Pulmonary artery endothelial cell (primary cell): ENCODE data around the gene FOXF2. TPM values are rescaled to one million over a fixed set of nuclear protein-coding genes. Genes with fewer than 3 reads are reported as not detected.

Source experiments
- DNase-seq: peaks from one replicate; pipeline ENCODE4 v3.0.0-alpha.2; 2011; ENCODE audit warnings: low read depth, low spot score
- total RNA-seq: library from RNA; depleted of rRNA; stranded (reverse); fragments of >200 nt; gene quantifications from 2 replicates; pipeline ENCODE4 v1.2.3, GENCODE V29; 2014

Gene FOXF2
- total RNA-seq, 1 donor from 2014 or later, result not detected

DNA sequence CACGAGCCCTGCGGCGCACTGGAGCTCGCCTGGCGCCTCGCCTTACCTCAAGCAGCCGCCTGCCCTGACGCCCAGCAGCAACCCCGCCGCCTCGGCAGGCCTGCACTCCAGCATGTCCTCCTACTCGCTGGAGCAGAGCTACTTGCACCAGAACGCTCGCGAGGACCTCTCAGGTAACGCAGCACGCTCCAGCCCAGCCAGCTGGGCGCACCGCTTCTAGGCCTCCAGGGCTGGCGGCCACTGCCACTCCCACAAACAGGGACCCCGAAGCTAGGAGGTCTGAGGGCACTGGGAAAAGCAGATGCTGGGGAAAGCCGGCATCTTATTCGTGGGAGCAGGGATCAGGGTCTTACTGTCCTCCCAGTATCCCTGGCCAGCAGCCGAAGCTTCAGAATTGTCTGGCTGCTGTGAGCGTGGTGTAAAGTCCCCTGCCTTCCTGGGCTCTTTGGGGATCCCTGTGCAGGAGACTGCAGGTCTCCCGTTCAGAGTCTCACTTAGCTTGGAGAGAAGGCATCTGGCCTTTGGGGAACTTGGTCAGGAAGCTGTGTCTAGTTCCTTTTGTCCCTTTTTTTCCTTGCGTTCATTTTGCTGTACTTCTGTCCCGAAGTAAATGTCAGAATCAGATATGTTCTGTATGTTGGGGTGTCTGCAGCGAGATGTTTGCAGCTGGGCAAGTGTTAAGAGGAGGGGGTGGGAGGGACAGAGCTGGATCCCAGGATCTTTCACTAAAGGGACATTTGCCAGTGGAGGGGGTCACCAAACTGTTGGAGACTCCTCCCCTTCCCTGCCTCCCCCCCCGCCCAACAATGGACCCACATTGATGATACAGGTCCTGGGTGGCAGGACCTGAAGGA, 1.8 kb downstream of the FOXF2 start:
- DNase-seq, result no peak

DNA sequence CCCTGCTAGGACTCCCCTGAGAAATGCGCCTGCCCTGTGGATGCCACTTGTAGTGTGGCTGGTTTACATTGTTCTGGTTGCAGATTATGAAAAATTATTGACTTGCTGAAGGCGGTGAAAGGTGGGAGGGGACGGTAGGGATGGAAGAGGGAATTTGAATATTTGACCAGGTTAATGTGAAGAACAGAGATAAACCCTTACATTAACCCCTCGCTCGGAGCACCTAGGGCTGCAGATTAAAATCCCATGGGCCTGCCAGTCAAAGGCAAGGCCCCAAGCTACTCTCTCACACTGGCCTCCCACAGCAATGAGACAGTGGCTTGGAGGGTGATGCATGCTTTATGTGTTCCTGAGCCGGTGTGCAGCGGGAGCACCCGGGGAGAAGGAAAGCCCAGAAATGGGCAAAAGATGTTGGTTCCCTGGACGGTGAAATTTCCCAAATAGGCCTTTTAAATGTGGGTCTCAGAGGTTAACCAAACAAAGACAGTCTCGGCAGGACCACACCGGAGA, 2.5 kb downstream of the FOXF2 start:
- DNase-seq, result no peak

DNA sequence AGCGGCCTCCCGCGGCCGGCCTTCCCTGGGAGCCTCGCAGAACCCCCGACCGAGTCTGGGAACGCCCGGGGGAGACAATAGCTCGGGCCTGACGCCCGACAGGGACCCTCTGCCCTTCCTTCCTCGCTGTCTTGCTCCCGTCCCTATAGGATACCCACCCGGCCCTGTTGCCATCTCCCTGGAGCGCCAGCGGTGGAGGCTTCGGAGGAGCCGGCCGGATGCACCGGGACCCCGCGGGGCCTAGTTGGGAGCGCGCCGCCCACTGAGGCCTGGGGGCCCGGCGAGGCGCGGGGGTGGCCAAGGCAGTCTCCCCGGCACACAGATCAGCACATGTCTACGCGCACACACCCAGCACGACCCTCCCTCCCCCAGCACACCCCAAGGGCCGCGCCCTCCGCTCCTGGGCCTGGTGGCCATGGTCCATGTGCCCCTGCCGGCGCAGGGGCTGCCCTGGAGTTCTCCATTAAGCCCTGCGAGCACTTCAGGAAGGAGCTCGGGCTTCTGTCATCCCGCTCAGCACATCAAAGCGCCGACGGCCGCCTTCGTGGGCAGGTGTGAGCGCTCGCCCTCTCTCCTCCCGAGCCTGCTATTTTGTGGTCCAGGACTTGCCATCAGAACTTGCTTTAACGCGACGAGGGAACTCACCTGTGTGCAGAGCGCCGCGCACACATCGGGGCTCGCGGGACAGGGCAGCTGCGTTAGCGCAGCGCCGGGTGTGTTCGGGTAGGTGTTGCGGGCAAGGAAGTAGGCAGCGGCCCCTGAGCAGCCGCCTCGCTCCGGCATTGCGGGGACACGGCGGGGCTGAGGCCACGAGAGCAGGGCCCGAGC, 3.7 kb downstream of the FOXF2 start:
- no peak for DNase-seq

DNA sequence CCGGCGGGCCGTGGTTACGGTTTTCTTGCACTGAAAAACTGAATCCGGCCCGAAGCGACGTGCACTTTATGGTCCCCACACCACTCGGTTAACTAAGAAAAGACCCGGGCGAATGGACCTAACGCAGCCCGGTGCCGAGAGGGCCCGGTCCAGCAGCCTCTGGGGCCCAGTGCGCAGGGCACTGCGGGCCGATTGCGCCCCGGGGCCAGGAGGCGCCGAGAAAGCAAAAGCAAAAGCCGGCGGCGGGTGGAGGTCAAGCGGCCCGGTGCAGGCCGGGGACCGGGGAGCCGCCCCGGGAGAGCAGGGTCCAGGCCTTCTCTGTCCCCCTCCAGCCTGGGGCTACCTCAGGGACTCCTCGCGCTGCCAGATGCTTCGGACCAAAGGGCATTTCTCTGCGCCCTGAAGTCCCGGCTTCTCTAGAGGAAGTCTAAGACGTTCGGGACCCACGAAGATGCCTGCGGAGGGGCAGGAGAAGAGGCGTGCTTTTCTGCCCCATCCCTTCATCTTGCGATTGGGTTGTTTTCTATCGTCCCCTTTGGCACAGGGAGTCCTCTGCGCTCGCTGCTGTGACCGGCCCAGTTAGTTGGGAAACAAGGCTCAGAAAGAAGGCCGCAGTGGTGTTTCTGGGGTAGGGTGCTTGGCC, 4.4 kb downstream of the FOXF2 start:
- DNase-seq, result no peak

DNA sequence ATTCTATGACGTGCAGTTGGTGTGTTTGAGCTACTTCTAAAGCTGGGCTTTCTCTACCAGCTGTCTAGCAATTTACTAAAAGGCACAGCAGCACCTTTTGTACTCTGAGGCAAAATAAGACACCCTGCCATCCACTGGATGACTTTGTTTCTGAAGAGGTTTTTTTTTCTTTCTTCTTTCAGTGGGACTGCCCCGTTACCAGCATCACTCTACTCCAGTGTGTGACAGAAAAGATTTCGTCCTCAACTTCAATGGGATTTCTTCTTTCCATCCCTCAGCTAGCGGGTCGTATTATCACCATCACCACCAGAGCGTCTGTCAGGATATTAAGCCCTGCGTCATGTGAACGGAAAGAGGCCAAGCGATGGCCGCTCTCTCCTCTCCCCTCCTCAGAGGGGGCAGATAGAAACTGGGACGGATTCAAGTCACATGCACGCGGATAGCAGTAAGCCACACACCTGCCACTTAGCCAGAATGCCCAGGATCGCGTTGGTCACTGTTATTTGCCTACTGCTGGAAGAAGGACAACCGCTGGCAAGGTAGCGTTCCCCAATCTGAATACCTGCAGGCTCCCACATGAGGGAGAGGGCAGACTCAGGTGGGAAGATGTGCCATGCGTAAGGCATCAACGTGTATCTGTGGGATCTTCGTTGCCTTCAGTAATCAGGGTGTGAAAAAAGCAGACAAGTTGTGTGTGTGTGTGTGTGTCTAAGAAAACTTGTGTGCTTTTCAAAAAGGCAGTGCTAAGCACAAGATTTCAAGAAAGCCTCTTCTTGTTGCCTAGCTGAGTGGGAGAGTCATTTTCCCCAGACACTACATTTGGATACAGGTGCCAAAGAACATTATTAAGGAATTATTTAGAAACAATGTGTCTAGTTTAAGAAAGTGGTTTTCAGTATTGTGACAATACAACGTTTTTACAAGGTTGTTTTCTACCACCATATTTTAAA, 5.4 kb downstream of the FOXF2 start:
- DNase-seq, result no peak

DNA sequence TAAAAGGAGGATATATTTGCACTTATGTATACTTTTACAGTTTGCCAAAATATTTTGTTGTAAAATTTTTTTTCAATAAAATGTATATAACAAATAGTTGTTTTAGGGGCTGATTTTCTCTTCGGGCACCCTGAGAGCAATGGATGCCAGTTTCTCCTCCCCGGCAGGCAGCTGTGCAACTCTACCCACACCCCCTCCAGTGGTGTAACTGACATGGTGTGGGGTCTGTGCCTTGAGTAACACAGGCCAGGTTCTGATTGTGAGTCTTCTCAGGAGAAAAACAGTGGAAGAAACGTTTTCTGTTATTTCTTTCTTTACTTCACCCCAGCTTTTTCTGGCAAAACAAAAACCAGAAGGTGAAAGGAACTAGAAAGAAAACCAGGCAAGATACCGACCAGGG, 6.1 kb downstream of the FOXF2 start:
- no peak for DNase-seq

DNA sequence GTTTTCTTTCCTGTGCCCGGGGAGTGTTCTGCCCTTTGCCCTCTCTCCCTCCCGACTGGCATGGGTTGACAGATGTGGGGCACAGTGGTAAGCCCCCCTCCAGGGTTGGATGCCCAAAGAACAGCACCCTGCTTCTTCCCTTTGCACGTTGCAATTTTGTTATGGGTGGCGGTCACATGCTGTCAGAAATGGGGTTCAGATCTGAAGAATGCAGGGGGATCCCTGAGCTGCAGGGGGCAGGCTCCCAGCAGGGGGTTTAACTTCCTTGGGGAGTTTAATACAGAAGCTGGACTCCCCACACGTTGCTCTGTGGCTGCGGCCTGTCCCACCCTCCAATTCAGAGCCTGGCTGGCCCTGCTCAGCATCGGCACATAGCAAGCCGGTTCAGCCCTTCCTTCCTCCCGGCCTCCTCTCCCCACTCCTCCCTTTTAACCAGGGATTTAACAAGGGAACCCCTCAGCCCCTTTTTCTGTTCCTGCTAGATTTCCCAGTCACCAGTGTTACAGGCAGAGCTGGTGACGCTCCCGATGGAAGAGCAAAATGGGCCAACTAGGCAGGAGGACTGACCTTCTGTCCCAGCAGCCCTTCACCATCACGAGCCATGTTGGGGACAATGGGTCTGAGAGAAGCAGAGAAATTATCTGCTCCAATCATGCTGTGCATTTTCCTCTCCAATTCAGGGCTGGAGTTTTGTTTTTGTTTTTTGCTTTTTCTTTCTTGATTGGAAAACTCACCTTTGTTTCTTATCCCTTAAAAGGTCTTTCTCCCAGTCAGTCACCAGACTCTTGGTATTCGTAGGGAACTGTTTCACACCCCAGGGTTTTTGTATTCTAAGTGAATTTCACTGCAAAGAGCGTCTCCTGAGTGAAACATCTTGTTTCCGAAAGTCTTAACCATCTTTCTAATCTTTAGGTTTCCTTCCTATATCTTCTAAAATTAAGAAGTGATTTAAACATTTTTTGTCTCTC, 6.8 kb downstream of the FOXF2 start:
- DNase-seq, result no peak

DNA sequence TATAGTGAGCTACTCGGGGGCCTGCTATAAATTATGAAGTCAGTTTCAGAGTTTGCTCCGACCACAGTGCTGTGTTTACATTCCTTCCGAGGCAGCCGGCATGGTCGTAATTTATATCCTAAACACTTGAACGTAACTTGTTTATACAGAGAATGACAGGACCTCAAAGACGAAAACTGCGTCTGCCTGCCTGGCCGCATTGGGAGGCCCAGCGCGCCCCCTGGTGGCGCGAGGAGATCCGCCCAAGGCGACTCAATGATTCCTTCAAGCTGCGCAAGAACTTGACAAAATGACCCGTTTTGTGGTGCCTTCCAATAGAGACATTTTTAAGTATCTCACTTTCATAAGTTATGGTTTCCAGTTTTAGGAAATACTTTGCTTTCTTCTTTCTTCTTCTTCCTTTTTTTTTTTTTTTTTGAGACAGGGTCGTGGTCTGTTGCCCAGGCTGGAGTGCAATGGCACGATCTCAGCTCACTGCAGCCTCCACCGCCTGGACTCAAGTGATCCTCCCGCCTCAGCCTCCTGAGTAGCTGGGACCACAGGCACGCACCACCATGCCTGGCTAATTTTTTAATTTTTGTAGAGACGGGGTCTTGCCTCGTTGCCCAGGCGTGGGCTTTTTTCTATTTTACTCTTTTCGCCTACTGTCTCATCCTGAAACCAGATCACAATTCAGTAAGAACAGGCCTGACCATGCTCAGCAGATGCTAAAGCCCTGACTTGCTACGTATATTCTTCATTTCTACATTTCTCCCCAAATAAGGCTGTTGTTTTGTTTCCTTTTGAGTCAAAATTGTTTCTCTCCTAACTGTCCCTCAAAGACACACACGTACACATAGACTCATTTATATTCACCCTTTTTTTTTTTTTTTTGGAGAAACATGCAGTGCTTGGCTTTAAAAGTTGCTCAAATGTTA, 7.8 kb downstream of the FOXF2 start:
- DNase-seq, result no peak

DNA sequence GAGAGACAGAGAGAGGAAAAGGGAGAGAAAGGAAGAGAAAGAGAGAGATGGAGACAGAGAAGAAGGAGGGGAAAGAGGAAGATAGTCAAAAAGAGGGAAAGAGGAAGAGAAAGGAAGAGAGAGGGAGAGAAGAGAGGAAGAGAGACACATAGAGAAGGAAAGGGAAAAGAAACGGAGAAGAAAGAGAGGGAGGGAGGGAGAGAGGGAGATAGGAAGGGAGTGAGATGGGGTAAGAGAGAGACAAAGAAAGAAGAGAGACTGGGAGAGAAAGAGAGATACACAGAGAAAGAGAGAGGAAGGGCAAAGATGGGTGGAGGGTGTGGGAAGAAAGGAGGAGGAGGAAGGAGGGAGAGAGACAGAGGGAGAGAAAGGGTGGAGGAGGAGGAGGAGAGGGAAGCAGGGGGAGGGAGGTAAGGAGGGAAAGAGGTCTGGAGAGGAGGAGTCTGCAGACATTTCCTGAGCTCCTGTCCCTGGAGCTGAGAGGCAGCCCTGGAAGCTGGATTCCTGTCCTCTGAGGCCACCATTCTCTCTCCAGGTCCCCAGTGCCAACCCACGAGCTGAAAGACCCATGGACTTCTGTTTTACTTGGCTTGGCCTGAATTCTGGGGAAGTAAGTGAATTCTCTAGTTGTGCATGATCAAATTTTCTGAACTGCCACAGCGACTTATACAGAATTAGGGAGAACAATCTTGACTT, 9.9 kb downstream of the FOXF2 start:
- DNase-seq, result no peak

DNA sequence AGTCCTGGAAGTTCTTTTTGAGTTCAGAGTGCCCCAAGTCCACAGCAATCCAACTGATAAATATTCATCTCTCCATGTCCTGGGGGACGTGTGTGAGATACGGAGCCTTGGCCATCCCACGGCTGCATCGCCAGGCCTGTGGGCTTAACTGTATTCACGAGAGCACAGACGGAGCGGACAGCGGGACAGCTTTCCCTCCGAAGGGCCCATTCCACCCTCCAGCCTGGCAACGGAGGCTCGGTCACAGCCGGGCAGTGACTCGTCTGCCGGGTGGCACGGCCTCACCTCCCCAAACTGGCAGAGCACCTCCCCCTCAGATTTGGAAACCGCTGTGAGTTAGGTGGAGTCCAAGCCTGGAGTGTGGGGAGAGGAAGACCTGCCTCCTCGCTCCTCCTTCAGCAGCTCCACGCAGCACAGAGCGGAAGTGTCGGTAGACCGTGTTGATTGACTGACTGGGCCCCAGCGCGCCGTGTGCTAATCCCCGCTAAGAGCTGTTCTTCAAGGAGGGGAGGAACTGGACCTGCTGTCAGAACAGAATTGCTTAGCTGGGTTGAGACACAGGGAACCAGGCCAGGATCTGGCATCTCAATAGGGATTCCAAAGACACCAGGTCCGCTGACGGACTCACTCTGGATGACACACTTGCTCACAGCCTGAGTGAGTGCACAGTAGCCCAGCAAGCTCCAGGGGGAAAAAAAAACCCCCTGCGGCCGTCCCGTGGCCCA, 10.9 kb downstream of the FOXF2 start:
- DNase-seq, result no peak

DNA sequence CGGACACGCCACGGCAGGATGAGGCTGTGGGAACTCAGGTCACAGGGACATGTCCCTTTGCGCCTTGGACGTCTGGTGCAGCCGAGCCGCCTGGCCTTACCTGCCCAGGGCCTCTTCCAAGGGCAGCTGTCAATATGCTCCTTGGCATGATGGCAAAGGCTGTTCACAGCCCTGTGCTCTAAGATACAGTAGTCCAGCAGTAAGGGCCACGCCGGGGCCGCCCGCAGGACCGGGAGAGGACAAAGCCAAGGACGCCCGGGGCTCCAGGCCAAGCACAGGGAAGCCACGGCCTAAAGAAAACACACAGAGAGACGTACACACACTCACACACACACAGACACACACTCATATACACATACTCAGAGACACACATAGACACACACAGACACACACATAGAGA, 13.0 kb downstream of the FOXF2 start:
- no peak for DNase-seq

DNA sequence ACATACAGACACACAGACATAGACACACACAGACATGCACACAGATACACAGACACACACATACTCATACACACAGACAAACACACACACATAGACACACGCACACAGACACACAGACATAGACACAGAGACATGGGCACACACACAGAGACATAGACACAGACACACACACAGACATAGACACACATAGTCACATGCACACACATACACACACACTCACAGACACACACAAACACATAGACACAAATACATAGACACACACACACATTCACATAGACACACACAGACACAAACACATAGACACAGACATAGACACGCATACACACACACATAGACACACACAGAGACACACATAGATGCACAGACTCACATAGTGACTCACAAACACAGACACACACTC, 13.5 kb downstream of the FOXF2 start:
- DNase-seq, result no peak

DNA sequence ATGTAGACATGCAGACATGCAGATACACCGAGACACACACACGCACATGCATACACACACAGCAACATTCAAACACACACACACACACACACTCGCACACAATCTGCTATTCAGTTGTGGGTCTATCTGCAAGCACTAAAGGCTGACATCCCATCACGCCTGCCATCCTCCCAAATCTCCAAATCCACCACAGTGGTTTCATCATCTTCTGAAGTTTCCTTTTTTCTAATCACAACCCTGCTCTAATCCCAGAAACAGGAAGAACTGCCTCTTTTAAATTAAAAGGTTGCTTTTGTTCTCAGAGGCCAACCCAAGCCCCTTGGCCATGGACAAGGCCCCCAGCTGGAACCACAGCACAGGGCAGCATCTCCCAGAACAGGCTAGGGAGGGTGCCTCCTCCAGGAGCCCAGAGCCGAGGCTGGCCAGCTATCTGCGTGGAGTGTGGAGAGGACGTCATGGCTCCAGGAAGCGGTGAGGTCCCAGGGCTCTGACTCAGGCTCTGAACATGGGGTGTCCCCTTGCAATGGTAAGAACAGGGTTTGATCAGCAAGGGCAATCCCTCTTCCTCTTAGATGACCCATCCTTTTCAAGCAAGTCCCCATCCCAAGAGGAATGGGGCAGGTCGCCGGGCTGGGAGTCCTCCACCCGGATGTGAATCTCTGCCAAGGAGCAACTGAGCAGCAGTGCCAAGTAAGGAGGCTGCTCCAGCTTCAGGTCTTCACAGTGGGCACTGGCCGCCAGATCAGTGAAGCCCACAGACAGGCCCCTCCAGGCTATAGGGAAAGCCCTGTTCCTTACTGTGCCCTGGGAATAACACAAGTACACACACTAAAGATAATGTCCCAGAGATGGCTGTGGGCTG, 14.7 kb downstream of the FOXF2 start:
- DNase-seq, result no peak

DNA sequence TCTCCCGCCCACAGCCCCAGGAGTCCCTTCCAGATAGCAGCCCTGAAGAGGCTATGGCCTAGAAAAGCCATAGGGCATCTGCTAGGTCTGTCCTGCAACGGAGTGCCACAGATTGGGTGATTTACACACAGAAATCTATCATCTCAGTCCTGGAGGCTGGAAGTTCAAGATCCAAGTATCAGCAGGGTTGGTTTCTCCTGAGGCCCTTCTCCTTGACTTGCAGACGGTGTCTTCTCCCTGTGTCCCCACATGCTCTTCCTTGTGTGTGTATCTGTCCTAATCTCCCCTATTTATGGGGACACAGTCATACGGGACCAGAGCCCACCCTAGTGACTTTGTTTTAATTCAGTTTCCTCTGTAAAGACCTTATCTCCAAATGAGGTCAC, 15.3 kb downstream of the FOXF2 start:
- DNase-seq, result no peak

DNA sequence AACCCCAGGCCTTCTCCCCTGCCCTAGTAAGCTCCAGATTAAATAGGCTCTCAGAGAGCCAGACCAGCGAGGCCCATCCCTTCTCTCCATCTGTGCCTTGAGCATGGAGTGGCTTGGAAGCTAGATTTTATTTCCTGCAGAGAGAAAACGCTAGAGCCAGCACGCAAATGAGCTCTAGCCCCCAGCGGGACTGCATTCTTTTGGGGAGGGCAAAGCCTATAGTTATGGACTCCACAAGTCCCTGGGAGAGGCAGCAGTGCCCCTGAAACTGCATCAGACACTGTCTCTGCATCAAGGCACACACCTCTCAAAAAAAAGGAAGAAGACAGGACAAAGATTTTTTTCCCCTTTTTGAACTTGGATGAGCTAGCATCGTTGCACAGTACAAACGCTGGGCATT, 15.8 kb downstream of the FOXF2 start:
- no peak for DNase-seq

DNA sequence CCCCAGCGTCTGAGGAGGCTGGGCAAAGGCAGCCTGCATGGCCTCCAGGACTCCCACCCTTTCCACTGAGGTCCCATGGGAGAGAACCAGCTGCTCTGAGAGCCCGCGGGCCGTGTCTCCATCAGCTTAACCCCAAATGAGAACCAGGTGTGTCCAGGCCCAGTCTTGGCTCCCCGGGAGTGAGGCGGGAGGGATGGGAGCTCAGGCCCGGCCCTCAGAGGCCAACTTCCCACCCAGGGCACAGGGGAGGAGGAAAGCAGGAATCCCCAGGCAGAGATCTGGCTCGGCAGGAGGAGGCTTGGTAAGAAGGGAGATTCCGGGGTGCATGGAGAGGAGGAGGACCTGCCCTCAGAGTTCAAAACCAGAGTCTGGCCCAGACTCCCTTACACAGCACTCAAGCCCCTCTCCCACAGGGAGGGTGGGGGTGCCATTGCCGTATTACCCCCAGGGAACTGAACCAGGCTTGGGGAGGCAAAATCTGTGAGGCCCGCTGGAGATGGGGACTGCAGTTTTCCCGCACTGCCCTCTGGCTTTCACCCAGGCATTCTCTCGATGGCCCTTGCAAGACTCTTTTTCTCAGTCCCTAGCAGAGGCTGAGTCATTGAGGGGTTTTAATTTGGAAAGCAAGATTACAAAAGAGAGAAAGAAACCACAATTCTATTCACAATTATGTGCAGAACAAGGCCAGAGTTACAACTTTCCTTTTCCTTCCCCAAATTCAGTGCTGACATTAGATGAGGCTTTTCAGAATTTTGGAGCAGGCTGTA, 17.1 kb downstream of the FOXF2 start:
- no peak for DNase-seq
